ENCODE results near the gene GNAI1. TPM values are rescaled to one million over a fixed set of nuclear protein-coding genes. Genes with fewer than 3 reads are reported as not detected.
A peak's percentile ranks its signal among the peaks of the same experiment; 100 is the strongest.

The GNAI1 gene
- 100 to 1,000 TPM; 121 to 127 (median 123) TPM for polyA plus RNA-seq (ENCODE audit: insufficient read length in 3 of 3)

DNA sequence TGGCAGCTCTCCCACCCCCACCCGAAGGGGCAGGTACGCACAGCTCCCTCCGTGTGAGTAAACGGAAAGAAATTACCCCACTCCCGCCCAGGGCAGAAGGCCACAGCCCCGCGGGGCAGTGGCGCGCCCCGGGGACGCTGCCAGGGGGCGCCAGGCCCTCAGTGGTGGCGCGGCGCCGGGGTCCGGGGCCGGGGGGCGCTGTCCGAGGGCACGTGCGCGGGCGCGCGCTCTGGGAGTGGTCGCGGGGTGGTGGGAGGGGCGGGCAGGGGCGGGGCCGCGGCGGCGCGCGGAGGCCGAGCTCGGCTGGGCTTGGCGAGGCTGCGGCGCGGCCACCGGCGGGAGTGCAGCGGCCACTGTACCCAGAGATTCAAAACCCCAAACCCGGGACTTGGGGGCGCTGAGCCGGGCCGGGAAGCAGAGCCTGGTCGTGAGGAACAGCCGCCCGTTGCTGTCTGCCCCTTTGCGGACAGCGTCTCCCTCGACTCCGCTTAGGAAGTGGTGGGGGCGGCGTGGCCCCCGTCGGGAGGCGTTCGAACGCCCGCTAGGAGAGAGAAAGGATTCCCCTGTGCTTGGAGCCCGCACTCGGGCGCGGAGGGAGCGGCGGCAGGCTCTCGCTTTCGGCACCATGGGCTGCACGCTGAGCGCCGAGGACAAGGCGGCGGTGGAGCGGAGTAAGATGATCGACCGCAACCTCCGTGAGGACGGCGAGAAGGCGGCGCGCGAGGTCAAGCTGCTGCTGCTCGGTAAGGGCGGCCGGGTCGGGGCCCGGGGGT is at the start of gene GNAI1:
Gene GNAI1, plus strand, starts transcription at position 296 of the 773 bp plus-strand sequence. Its CDS starts 330 bp downstream, at position 626.
- peak in 1 of 3 donors; percentile 63 for DNase-seq (ENCODE audit: low read depth in 3 of 3, low spot score in 2 of 3)

DNA sequence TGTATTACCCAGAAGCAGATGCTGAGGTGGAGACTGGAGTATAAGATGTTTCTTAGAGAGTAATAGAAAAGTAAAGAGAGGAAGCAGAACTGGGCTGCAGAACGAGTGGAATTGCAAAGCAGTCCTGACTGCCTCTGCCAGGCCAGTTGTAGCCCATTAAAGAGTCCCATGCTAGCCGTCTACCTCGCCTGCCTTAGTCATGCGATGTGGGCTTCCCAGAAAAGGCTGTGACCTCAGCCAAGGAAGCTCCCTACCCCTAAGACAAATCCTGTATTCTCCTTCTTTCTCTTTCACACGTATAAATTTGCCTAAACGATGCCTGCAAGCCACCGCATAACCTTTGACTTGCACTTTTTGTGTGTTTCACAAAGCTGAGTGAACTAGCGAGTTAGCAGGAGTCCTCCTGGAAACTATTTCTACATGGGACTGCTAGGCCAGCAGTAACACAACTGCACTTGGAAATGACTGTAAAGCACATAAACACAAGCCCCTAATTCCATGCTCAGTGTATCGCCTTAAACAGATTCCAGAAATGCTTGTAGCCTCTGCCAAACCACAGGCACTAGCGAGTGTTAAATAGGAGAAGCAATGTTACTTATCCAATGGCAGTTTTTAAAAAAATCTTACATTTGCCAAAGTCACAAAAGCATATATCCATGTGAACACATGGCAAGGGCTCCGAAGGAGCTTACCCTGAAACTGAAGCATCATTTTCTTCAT is 47.4 kb upstream of the GNAI1 start:
- DNase-seq (ENCODE audit: low read depth in 3 of 3, low spot score in 2 of 3), result no peak

DNA sequence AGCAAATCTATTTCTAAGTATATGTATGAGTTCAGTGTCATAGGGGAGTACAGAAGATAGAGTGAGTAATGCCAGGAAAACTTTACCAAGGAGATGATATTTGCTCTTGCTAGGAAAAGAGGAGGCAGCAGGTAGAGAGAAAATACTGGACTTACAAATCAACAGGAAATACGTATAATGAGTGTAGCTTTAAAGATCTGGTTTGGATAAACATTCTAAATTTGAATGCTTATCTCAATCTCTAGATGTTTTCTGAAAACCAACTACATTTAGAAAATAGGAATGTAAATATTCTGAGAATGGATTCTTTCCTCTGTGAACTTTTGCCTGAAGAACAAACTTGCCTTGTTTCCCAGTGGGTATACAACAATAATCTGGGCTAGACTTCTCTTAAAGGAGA is 46.9 kb upstream of the GNAI1 start:
- no peak for DNase-seq (ENCODE audit: low read depth in 3 of 3, low spot score in 2 of 3)

DNA sequence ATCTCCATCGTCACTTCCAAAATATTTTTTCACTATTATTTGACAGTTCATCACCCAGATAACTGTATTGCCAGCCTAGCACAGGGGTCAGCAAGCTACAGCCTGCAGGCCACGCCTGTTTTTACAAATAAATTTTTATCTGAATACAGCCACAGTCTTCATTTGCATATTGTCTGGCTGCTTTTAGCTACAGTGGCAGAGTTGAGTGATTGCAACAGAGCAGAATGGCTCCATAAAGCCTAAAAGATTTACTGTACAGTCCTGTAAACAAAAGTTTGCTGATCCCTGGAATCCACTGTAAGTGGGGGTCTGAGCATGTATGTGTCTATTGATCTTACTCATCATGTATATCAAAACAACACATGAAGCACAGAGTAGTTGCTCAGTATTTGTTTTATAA is 45.9 kb upstream of the GNAI1 start:
- DNase-seq (ENCODE audit: low read depth in 3 of 3, low spot score in 2 of 3), result no peak

DNA sequence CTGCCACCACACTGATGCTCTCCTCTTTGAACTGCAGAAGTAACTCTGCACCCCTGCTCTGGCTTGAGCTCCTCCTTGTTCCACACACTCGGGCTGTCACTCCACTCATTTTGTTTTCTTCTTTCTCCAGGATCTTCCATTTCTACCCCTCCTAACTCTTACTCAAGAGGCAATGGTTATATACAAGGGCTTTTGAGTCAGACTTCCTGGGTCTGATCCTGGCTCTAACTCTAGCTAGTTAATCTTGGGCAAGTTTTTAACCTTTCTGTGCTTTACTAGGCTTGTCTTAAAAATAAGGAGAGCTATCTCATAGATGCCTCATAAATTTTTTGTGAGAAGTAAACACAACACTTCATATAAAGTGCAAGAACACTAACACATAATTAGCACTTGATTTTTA is 45.3 kb upstream of the GNAI1 start:
- DNase-seq (ENCODE audit: low read depth in 3 of 3, low spot score in 2 of 3), result no peak

DNA sequence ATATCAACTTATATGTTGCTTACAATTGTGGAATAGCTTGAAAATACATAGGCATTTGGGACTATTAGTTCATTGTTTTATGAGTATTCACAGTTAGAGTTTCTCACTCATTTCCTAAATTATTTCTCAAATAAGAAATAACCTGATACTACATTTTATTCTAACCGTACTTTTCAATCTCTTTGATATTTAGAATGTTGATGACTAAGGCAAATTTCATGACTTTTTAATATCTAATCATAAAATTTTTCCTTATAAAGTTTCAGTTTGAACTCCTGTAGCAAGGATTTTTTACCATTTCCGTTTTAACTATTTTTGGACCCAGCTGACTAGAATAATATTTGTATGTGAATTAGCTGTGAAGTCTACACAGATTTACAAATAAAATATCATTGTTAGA is 41.3 kb upstream of the GNAI1 start:
- no peak for DNase-seq (ENCODE audit: low read depth in 3 of 3, low spot score in 2 of 3)

DNA sequence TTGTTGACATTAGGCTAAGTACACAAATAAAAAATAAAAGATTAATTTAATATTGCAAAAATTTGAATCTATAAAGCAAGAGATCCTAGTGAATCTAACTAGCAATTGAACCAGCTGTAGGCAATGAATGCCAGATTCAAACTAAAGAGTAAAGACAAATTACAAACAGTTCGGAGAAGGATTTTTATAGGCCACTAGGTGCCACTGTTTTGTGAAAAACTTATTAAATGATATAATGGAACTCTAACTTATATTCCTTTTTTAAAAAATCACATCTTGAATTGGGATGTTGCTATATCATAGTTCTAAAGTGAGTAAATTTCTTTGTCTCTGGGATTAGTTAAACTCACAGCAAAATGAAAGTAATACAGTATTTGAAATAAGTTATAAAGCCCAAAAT is 39.1 kb upstream of the GNAI1 start:
- no peak for DNase-seq (ENCODE audit: low read depth in 3 of 3, low spot score in 2 of 3)

DNA sequence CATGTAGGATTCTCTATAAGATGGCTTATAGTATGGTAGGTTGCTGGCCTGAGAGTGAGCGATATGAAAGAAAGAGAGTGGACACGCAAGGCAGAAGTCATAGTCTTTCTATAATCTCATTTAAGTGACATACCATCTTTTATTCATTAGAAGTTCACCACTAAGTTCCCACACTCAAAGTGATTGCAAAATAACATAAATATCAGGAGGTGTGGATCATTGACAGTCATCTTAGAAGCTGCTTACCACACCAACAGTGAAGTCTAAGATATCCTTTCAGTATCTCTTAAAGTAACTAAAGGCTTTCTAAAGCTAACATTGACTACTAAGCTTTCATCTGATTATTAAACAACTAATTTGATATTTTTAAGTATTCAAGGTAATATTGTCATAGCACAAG is 36.9 kb upstream of the GNAI1 start:
- DNase-seq (ENCODE audit: low read depth in 3 of 3, low spot score in 2 of 3), result no peak

DNA sequence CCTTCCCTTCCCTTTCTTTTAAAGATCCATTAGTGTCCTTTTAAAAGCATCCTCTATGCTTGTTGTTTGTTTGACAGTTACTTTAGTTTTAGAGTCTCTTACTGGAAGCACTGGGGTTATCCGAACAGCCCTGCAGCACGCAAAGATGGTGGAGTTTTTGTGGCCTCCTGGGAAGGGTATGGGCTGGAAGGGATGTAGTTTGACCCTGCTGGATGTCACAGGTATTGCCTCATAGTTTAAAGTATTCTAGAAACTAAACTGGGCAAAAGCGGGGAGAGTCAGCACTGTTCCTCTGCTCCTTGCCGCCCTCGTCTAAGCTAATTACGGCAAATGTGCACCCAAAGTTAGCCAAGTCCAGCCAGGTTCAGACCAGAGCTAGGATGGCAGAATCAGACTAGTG is 35.8 kb upstream of the GNAI1 start:
- no peak for DNase-seq (ENCODE audit: low read depth in 3 of 3, low spot score in 2 of 3)

DNA sequence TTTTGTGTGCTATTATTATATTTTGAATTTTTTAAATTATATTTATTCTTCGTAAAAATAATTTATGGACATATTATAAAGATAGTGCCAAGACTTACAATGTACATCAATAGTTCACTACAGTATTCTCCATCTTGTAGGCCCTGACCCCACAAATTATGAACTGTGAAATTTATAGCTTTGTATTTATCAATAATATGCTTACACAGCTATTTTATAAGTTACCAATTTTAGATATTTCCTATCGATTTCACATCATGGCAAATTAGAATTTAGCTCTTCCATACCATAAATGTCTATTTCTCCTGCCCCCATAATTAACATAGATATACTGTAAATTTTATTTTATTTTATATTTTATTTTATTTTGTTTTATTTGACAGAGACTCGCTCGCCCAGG is 34.4 kb upstream of the GNAI1 start:
- no peak for DNase-seq (ENCODE audit: low read depth in 3 of 3, low spot score in 2 of 3)

DNA sequence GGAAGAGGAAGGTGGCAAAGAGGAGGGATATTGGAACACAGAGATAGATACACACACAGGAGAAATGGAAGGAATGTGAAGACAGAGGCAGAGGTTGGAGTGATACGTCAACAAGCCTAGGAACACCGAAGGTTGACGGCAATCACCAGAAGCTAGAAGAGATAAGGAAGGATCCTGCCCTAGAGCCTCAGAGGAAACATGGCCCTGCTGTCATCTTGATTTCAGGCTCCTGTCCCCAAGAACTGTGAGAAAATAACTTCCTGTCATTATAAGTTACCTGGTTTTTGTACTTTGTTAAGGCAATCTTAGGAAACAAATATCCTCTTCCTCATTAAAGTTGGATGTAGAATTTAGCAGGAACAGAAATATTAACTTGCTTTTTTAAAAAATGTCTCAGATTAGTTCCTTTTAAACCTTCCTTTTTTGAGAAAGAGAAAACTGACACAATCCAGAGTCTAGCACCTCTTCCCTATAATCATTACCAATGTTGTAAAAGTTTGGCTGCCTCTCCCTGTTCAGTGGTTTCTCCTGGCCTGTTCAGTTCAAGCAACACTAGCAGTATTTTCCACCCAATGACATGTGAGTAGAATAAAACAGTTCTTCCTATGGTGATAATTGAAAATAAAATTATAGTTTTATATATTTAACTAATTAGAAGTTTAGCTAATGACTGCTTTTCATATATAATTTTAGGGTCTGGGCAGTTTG is 28.8 kb upstream of the GNAI1 start:
- no peak for DNase-seq (ENCODE audit: low read depth in 3 of 3, low spot score in 2 of 3)

DNA sequence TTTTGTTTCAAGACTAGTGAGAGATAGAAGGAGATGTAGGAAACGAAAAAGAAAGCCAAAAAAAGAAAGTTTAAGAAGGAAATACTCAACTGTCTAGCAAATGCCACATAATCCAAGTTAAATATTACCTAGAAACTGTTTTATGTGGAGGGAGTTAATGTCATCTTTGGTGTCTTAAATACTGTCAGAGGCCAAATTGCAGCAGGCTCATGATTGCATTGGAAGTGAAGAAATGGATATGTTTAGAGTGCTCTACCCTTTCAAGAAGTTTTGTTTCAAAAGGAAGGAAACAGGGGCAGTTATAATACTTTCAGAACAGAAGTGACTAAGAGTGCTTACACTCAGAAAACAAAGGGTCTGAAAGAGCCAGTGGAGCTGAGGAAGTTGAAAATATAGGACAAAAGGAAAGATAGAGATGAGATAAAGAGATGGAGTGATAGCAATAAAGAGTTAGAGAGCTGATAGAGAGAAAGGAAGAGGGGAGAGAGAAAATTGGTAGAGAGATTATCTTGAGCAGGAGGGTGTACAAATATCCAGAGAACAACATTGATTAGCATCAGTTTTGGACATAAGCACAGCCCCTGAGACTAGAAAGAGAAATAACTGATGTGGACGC is 28.0 kb upstream of the GNAI1 start:
- no peak for DNase-seq (ENCODE audit: low read depth in 3 of 3, low spot score in 2 of 3)

DNA sequence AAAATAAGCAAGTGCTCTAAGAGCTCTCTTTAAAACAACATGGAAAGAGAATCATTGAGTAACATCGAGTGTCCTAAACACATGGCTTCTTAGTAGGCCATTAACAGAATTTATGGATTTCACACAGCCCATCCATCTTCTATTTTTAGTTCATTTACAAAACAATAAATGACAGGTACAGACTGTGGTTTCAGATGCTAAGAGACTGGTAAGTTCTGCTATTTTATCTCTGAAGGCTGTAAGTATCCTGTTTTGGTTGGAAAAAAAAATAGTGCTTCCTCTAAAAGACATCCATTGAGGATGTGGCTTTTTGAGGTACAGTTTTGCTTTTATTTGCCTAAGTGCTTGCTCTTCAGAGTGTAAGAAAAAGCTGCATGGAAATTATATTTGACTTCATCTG is 27.4 kb upstream of the GNAI1 start:
- DNase-seq (ENCODE audit: low read depth in 3 of 3, low spot score in 2 of 3), result no peak

DNA sequence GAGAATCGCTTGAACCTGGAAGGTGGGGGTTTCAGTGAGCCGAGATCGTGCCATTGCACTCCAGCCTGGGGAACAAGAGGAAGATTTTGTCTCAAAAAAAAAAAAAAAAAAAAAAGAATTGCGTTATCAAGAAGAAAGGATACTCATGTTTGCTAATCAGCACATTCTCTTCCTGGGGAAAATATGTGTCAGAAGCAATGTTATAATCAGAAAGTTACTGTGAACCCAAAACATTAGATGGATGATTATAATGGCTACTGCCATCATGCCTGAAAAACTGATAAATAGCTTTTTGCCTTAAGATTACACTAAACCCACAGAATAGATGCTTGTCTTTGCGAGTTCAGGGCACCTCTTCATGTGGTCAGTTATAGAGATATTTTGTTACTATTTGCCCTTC is 24.3 kb upstream of the GNAI1 start:
- no peak for DNase-seq (ENCODE audit: low read depth in 3 of 3, low spot score in 2 of 3)

DNA sequence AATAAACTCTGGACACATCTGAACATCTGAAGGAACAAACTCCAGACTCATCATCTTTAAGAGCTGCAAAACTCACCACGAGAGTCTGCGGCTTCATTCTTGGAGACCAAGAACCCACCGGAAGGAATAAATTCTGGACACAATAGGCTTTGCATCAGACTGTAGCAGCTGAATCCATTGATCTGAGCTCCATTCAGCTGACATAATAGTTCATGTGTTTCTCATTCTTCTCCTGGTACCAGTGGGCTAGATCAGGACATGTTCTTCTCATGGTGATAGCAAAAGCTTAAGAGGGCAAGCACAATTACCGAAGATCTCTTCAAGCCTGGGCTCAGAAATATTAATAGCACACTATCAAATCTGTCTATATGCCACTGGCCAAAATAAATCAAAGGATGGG is 20.5 kb upstream of the GNAI1 start:
- no peak for DNase-seq (ENCODE audit: low read depth in 3 of 3, low spot score in 2 of 3)

DNA sequence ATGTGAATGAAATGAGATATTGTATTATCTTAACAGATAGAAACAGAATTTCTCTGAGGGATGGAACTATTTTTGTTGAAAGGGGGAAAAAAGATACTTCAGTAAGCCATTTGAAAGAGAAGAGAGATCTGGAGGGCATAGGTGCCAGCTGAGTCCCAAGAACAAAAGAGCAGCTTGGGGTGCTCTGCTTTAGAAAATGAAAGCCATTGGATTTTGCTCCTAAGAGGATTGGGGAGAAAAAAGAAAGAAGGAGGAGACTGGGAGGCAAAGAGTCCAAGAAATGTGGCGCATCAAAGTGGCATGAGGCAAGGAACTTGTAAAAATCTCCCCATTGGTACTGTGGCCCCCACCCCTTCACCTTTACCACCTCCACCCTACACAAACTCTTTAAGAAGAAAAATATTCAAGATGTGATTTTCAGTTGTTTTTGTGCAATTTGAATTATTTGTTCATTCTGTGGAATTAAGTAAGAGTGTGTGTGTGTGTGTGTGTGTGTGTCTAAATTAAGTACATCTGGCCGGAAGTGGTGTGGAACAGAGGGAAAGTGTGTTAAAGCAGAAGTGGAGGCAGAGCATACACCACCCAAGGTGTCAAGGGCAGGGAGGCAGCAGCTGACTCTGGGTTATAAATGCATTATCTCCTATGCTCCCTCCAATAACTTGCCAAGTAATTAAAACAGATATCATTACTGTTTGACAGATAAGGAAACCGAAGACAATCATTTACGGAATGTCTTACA is 9.9 kb upstream of the GNAI1 start:
- DNase-seq (ENCODE audit: low read depth in 3 of 3, low spot score in 2 of 3), result no peak

DNA sequence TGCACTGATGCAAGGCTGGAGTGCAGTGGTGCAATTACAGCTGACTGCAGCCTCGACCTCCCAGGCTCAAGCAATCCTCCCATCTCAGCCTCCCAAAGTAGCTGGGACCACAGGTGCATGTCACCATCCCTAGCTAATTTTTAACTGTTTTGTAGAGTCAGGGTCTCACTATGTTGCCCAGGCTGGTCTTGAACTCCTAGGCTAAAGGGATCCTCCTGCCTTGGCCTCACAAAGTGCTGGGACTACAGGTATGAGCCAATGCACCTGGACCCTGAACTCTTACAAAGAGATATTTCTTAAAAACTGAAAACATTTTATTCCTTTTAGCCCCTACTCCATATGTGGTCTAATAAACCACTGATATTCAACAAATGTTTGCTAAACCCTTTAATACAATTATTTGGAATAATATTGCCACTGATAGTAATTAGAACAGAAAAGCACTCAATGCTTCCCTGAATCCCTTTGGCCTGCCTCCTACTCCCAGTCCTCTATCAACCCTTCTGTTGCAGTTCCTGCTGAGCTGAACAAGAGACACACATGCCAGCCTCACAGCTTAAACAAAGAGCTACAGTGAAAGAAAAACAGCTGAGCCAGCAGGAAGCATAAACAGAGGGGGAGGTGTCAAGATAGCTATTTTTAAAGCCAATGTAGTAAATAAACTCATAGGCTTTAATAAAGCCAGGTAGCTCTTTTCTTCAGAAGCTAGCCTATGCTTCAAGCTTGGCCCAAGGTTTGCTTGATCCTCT is 7.0 kb upstream of the GNAI1 start:
- no peak for DNase-seq (ENCODE audit: low read depth in 3 of 3, low spot score in 2 of 3)

DNA sequence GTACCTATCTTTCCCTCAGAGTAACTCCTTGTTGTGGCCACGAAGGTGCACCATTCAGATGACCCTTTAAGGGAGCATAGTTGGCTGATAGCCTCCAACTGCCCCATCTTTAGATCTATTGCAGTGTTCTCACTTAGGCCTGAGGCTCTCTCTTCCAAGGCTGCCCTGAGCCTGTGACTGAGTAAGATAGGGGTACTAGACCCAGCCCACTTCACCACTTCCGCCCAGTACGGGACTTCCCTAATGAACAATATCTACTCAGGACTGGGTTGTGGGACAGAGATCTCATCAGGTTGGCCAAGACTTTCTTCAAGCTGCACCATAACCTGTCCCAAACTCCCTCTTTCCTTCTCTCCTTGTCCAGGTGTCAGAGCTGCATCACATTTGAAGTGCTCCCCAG is 5.7 kb upstream of the GNAI1 start:
- no peak for DNase-seq (ENCODE audit: low read depth in 3 of 3, low spot score in 2 of 3)

DNA sequence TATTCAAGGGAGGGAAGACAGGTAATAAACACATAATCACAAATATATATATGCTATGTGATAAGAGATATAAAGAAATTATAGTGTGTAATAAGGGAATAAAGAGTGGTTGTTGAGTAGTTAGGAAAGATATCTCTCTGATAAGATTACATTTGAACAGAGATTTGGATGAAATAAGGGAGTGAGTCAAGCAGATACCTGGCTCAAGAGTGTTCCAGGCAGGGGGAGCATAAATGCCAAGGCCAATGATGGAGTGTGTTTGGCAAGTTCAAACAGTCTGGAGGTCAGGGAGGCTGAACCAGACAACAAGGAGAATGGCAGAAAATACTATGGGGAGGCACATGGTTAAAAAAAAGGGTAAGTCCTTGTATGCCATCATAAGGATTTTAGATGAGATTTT is 4.8 kb upstream of the GNAI1 start:
- DNase-seq (ENCODE audit: low read depth in 3 of 3, low spot score in 2 of 3), result no peak

Data from right renal cortex interstitium (tissue), 3 donors.